Psoas muscle (tissue), 8 donors: ENCODE measurements around the gene CD109. TPM values are rescaled to one million over a fixed set of nuclear protein-coding genes. Genes with fewer than 3 reads are reported as not detected.

Experiments
- ATAC-seq, 4 donors: fragments of 200-7000 bp; cut with Tn5 transposase; one replicate each; pipeline ENCODE4 v1.9.1; 2020; ENCODE audit warnings: moderate library complexity in 3 of 4, mild to moderate bottlenecking in 2 of 4
- DNase-seq, 2 donors: peaks; one replicate each; pipeline ENCODE4 v3.0.0-alpha.2; 2020
- H3K27ac ChIP-seq: fragments of 200-600 bp; one replicate; pipeline ENCODE4 v1.8.0; 2022
- H3K27me3 ChIP-seq, 3 donors: fragments of 200-600 bp in 1 of 3; one replicate each; pipeline versions ENCODE4 v1.6.1 to v1.8.0; 2013 to 2022; ENCODE audit warnings: low read length in 2 of 3, mild to moderate bottlenecking in 2 of 3, moderate library complexity in 1 of 3; ENCODE audit not compliant: insufficient read depth in 3 of 3
- H3K36me3 ChIP-seq, 2 donors: fragments of 200-600 bp in 1 of 2; one replicate each; pipeline versions ENCODE4 v1.6.1 to v1.8.0; 2013 to 2022; ENCODE audit warnings: low read depth in 1 of 2, mild to moderate bottlenecking in 1 of 2, moderate library complexity in 1 of 2; ENCODE audit not compliant: insufficient read depth in 1 of 2
- H3K4me1 ChIP-seq: fragments of 200-600 bp; one replicate; pipeline ENCODE4 v1.8.0; 2022
- H3K4me3 ChIP-seq: fragments of 200-600 bp; one replicate; pipeline ENCODE4 v1.8.0; 2022; ENCODE audit warnings: mild to moderate bottlenecking
- H3K9me3 ChIP-seq: fragments of 200-600 bp; one replicate; pipeline ENCODE4 v1.8.0; 2022
- WGBS, 3 donors: extraction: QIAGEN DNeasy Blood & Tissue Kit; methylation state at CpG; one replicate each; pipeline versions ENCODE4 v1.1.6 to v1.1.7; 2013; 5-methylcytosine and 5-hydroxymethylcytosine counted together
- intact Hi-C, 2 donors: fragments of 100-400 bp; cut with DNase I; formaldehyde crosslinking; loops; one replicate each; pipeline versions ENCODE4 v1.11.0 to v1.14.2; 2022
- polyA plus RNA-seq, 3 donors: library from polyadenylated mRNA; stranded (reverse); fragments of 200-250 nt; gene quantifications; one replicate each; pipeline ENCODE4 v1.2.3, GENCODE V29; 2013
- total RNA-seq, 4 donors: library from RNA; stranded (reverse); fragmentation: NEBNext Ultra II Directional in 2 of 4; extraction: Animal tissue kit (Norgen Biotek cat#: 25700) in 2 of 4; gene quantifications; one replicate each; pipeline versions ENCODE4 v1.2.1 to v1.2.4, GENCODE V29; 2021 to 2023
- TF ChIP-seq, protein P1 (sequence below): fragments of 200-600 bp; IDR thresholded peaks from one replicate; pipeline ENCODE4 v1.8.0; 2022; ENCODE audit warnings: antibody characterized with exemption
- donor health status: healthy with polysubstance abuse.
- donor health status: DM: no; HTN: no; CAD: no; lungs with moderate emphysema.
- donor health status: Bipolar disorder and iron deficiency.
- donor health status: healthy.
- donor health status: DM: yes; HTN: yes; CAD: no.
- donor health status: DM: no; HTN: no; CAD: no.
- donor health status: DM: no; HTN: no; CAD: no.
- donor health status: DM: yes; HTN: yes; CAD: no.

The CD109 gene
- total and polyA plus RNA-seq, 7 donors: 0.31 to 3.9 (median 1.8) TPM

DNA sequence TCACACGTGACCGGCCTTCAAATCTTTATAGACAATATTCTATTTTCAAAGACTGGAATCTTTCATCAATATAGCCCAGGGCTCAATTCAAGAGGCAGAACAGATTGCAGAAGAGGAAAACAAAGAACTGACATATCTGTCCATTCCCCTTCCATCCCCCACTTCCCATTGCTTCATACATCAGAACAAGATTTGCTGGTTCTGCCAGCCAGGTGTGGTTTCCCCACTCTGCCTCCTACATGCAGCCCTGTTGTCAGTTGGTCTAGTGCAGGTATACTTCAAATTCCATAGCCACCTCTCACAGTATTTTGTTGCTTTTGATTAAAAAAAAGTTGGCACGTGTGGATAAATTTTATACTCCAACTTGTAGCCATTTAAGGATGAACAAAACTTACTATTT is 174.9 kb downstream of the CD109 start:
- H3K27me3 ChIP-seq: peaks cover 0 to 4% (median 0%) of the 10 kb centered on the region in 3 donors
- intact Hi-C loops: no loop called here
- 90 to 91% (median 91%) methylated on average over 3 of the region's 3 CpGs for WGBS, 3 donors

DNA sequence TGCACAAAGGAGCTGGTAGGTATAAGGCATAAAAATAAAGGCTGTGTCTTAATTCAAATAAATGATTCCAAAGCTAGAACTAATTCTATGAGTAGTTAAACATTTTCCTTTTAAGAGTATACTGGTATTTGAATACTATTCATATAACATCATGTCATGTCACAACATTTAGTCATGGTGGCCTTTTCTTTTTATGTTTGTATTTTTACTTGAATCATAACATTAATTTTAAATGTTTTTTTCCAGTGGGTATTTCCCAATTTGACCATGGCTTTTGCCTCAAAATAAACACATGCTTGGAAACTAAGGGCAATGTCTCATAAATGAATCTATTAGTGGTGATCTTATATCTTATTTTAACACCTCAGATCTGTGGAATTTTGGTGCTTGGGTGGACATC is 177.1 kb downstream of the CD109 start:
- no peaks in the 10 kb centered on the region for H3K9me3 ChIP-seq
- H3K27me3 ChIP-seq: peaks cover 0 to 4% (median 0%) of the 10 kb centered on the region in 3 donors
- intact Hi-C loops: no loop called here
- H3K36me3 ChIP-seq: no peaks in the 10 kb centered on the region
- H3K4me1 ChIP-seq: no peaks in the 10 kb centered on the region
- TF ChIP-seq, protein P1, sequence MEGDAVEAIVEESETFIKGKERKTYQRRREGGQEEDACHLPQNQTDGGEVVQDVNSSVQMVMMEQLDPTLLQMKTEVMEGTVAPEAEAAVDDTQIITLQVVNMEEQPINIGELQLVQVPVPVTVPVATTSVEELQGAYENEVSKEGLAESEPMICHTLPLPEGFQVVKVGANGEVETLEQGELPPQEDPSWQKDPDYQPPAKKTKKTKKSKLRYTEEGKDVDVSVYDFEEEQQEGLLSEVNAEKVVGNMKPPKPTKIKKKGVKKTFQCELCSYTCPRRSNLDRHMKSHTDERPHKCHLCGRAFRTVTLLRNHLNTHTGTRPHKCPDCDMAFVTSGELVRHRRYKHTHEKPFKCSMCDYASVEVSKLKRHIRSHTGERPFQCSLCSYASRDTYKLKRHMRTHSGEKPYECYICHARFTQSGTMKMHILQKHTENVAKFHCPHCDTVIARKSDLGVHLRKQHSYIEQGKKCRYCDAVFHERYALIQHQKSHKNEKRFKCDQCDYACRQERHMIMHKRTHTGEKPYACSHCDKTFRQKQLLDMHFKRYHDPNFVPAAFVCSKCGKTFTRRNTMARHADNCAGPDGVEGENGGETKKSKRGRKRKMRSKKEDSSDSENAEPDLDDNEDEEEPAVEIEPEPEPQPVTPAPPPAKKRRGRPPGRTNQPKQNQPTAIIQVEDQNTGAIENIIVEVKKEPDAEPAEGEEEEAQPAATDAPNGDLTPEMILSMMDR: no peak
- DNase-seq (no peak), ATAC-seq (no peak)
- H3K27ac ChIP-seq: no peak overlapping the region
- no peak overlapping the region for H3K4me3 ChIP-seq

More for the DNA sequence above, 174.9 kb downstream of the CD109 start:
- H3K27ac ChIP-seq: no peak overlapping the region
- no peaks in the 10 kb centered on the region for H3K36me3 ChIP-seq
- ATAC-seq (no peak), DNase-seq (no peak)
- H3K4me1 ChIP-seq: no peaks in the 10 kb centered on the region
- TF ChIP-seq, protein P1: no peak
- H3K9me3 ChIP-seq: no peaks in the 10 kb centered on the region
- no peak overlapping the region for H3K4me3 ChIP-seq

Other genes with a start within 250 kb of the CD109 start
- 1 to 10 TPM in 2 of 4 donors, under 1 TPM in 2; 0.44 to 1.1 (median 0.81) TPM for gene CGAS, start 243.9 kb upstream of the CD109 start, total RNA-seq
- gene CGAS, start 243.9 kb upstream of the CD109 start, polyA plus RNA-seq: under 1 TPM; 0.27 to 0.36 (median 0.30) TPM
- gene MTO1, start 234.5 kb upstream of the CD109 start, total RNA-seq: 10 to 100 TPM; 15.9 to 25.9 (median 18.3) TPM
- 10 to 100 TPM; 19.2 to 22.6 (median 20.2) TPM for gene MTO1, start 234.5 kb upstream of the CD109 start, polyA plus RNA-seq
- gene EEF1A1, start 175.2 kb upstream of the CD109 start, total RNA-seq: 1,000 to 10,000 TPM in 1 of 4 donors, 100 to 1,000 TPM in 3; 703 to 2,379 (median 902) TPM
- gene EEF1A1, start 175.2 kb upstream of the CD109 start, polyA plus RNA-seq: 1,000 to 10,000 TPM in 1 of 3 donors, 100 to 1,000 TPM in 2; 541 to 1,251 (median 593) TPM
- gene SLC17A5, start 42.2 kb upstream of the CD109 start, total RNA-seq: 1 to 10 TPM; 3.3 to 4.7 (median 3.9) TPM
- 1 to 10 TPM; 3.1 to 7.2 (median 5.2) TPM for gene SLC17A5, start 42.2 kb upstream of the CD109 start, polyA plus RNA-seq